ENCODE measurements around the gene SYCN. TPM values are rescaled to one million over a fixed set of nuclear protein-coding genes. Genes with fewer than 3 reads are reported as not detected.

SYCN gene
- total RNA-seq, 1 experiment from 2014 or later = not detected

GRCh38 chr19:39160523-39160861 is 43.6 kb downstream of the SYCN start:
- TF ChIP-seq SIN3A (IDR thresholded peaks at IDR 0.05; ENCODE audit: low read depth) (no peak), FOSL1 (IDR thresholded peaks at IDR 0.05; ENCODE audit: low read depth) (no peak), YY1 (IDR thresholded peaks at IDR 0.05; ENCODE audit: extremely low read depth, insufficient replicate concordance, low read depth, low read length) (no peak), SP1 (IDR thresholded peaks at IDR 0.05; ENCODE audit: low read depth) (no peak), POLR2A (IDR thresholded peaks at IDR 0.05; ENCODE audit: borderline replicate concordance, extremely low read depth, insufficient read depth, insufficient read length) (no peak), TCF7L2 (IDR thresholded peaks at IDR 0.05; ENCODE audit: borderline replicate concordance, extremely low read depth, insufficient read depth, insufficient read length) (no peak), ATF3 (IDR thresholded peaks at IDR 0.05) (no peak), SRF (IDR thresholded peaks at IDR 0.05; ENCODE audit: low read depth) (no peak), ZBTB33 (IDR thresholded peaks at IDR 0.05; ENCODE audit: extremely low read depth, insufficient replicate concordance, low read length) (no peak)
- TF ChIP-seq, protein P1, sequence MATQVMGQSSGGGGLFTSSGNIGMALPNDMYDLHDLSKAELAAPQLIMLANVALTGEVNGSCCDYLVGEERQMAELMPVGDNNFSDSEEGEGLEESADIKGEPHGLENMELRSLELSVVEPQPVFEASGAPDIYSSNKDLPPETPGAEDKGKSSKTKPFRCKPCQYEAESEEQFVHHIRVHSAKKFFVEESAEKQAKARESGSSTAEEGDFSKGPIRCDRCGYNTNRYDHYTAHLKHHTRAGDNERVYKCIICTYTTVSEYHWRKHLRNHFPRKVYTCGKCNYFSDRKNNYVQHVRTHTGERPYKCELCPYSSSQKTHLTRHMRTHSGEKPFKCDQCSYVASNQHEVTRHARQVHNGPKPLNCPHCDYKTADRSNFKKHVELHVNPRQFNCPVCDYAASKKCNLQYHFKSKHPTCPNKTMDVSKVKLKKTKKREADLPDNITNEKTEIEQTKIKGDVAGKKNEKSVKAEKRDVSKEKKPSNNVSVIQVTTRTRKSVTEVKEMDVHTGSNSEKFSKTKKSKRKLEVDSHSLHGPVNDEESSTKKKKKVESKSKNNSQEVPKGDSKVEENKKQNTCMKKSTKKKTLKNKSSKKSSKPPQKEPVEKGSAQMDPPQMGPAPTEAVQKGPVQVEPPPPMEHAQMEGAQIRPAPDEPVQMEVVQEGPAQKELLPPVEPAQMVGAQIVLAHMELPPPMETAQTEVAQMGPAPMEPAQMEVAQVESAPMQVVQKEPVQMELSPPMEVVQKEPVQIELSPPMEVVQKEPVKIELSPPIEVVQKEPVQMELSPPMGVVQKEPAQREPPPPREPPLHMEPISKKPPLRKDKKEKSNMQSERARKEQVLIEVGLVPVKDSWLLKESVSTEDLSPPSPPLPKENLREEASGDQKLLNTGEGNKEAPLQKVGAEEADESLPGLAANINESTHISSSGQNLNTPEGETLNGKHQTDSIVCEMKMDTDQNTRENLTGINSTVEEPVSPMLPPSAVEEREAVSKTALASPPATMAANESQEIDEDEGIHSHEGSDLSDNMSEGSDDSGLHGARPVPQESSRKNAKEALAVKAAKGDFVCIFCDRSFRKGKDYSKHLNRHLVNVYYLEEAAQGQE (IDR thresholded peaks at IDR 0.05; ENCODE audit: low read depth) = no peak

More at GRCh38 chr19:39160523-39160861, 43.6 kb downstream of the SYCN start:
- POLR2A ChIA-PET = no interaction called here
- DNase-seq (ENCODE audit: low read depth, low spot score) (no peak), ATAC-seq (no peak)
- RAD21 ChIA-PET (ENCODE audit: low non-redundant PET in 1 of 2, low total read pairs in 2 of 2, uncharacterized antibody in 2 of 2, unreplicated experiment in 2 of 2) = no interaction called here
- Histone ChIP-seq H3K9me3 (ENCODE audit: control insufficient read depth in 1 of 2, insufficient read depth in 1 of 2, low read depth in 1 of 2, low read length in 2 of 2) (no peaks in the 10 kb centered on the region), H3K4me1 (ENCODE audit: control insufficient read depth in 1 of 2, insufficient read depth in 2 of 2, low read length in 2 of 2) (peaks cover 16 to 18% of the 10 kb centered on the region in 2 experiments), H2AFZ (ENCODE audit: low read depth, low read length, poor library complexity, severe bottlenecking) (no peak overlapping the region), H3K9me2 (ENCODE audit: insufficient read depth) (no peaks in the 10 kb centered on the region), H3K79me2 (ENCODE audit: insufficient read depth, low read length) (peaks cover 83% of the 10 kb centered on the region), H3K4me3 (replicated peaks in 1 of 2; ENCODE audit: low read depth in 1 of 2, low read length in 2 of 2) (no peak overlapping the region), H3K27ac (ENCODE audit: low read depth, low read length) (no peak overlapping the region), H3K27me3 (ENCODE audit: insufficient read depth, low read length) (no peaks in the 10 kb centered on the region), H4K20me1 (ENCODE audit: insufficient read depth) (no peaks in the 10 kb centered on the region), H3K36me3 (ENCODE audit: control insufficient read depth in 1 of 2, insufficient read depth in 2 of 2, low read length in 2 of 2) (no peaks in the 10 kb centered on the region), H3K4me2 (ENCODE audit: low read length) (no peak overlapping the region), H3K9ac (ENCODE audit: low read length) (no peak overlapping the region)
- intact Hi-C loops (cut with micrococcal nuclease) = no loop called here
- CTCF ChIA-PET = no interaction called here
- no TSS peak for BruUV-seq (replicated peaks)

All from HCT116 (cell line).